ENCODE results near the gene ID1.

Gene ID1

DNA sequence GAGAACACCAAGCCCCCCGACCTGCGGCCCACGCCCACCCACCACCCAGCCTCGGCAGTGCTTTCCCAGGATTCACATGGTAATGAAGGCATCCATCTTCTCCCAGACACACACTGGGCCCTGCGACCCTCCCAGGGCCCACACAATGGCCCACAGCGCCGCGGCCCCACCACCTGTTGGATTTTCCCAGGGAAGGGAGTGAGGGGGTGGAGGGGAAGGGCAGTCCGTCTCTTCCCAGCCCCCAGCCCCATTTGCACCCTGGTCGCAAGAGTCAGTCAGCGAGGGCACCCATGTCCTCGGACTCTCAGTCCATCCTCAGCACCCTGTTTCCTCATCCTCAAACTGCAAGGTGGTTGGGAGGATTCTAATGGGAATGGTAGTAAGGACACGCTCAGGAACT, 23.7 kb upstream of the ID1 start:
- no peak overlapping the region for H3K4me3 ChIP-seq (ENCODE audit: low read length)
- DNase-seq (ENCODE audit: low read depth): no peak
- TF ChIP-seq, protein P1, sequence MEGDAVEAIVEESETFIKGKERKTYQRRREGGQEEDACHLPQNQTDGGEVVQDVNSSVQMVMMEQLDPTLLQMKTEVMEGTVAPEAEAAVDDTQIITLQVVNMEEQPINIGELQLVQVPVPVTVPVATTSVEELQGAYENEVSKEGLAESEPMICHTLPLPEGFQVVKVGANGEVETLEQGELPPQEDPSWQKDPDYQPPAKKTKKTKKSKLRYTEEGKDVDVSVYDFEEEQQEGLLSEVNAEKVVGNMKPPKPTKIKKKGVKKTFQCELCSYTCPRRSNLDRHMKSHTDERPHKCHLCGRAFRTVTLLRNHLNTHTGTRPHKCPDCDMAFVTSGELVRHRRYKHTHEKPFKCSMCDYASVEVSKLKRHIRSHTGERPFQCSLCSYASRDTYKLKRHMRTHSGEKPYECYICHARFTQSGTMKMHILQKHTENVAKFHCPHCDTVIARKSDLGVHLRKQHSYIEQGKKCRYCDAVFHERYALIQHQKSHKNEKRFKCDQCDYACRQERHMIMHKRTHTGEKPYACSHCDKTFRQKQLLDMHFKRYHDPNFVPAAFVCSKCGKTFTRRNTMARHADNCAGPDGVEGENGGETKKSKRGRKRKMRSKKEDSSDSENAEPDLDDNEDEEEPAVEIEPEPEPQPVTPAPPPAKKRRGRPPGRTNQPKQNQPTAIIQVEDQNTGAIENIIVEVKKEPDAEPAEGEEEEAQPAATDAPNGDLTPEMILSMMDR (conservative IDR thresholded peaks at IDR 0.05; ENCODE audit: low read length): no peak

DNA sequence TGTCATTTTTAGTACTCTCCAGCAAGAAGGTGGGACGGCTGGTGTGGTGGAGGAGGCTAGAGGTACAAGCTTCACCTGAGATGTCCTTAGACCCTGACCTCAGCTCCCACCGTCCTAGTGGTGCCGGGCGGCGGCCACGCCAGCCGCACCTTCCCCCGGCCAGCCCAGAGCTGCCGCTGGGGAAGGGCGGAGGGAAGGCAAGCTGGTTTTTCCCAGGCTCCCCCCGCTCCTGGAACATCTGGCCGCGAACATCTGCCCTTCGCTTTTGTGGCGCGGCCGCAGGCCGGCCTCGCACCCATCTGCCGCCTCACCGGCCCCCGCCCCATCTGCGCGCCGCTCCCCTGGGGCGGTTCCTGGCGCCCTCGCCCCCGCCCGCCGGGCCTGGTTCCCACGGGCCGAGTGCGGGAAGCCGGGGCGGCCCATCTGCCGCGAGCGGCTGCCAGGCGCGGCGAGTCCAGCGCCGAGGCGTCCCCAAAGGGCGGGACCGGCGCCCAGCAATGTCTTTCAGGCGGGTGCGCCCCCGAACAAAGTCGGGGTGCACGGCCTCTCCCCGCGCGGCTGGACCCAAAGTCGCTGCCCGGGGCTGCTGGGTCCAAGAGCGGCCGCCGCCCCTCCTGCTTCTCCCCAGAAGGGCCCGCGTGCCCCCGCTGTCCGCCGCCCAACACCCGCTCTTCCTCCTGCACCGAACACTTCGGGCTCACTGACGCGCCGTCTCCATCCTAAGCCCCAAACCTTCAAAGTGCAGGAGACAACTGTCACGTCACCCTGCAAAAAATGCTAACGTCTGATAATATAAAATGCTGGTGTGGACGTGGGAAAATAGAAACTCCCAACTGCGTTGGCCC, 17.3 kb upstream of the ID1 start:
- peak overlapping the region; percentile 61 for H3K4me3 ChIP-seq (ENCODE audit: low read length)
- DNase-seq (ENCODE audit: low read depth): peak; percentile 56
- TF ChIP-seq, protein P1 (conservative IDR thresholded peaks at IDR 0.05; ENCODE audit: low read length): no peak

DNA sequence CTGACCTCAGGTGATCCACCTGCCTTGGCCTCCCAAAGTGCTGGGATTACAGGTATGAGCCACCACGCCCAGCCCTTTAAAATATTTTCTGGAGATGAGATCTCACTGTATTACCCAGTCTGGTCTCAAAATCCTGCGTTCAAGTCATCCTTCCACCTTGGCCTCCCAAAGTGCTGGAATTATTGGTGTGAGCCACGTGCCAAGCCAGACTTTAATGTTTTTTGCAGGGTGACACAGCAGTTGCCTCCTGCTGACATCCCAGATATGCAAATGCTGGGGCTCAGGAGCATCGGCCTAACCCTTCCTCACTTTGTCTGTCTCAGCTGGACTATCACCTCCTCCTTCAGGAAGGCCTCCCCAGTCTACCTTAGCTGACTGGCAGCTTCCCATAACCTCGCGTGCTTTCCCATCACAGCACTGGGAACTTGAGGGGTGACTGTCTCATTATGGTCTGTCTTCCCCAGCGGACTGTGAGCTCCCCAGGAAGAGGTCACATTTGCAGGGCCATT, 14.3 kb upstream of the ID1 start:
- H3K4me3 ChIP-seq (ENCODE audit: low read length): no peak overlapping the region
- no peak for DNase-seq (ENCODE audit: low read depth)
- TF ChIP-seq, protein P1 (conservative IDR thresholded peaks at IDR 0.05; ENCODE audit: low read length): no peak

DNA sequence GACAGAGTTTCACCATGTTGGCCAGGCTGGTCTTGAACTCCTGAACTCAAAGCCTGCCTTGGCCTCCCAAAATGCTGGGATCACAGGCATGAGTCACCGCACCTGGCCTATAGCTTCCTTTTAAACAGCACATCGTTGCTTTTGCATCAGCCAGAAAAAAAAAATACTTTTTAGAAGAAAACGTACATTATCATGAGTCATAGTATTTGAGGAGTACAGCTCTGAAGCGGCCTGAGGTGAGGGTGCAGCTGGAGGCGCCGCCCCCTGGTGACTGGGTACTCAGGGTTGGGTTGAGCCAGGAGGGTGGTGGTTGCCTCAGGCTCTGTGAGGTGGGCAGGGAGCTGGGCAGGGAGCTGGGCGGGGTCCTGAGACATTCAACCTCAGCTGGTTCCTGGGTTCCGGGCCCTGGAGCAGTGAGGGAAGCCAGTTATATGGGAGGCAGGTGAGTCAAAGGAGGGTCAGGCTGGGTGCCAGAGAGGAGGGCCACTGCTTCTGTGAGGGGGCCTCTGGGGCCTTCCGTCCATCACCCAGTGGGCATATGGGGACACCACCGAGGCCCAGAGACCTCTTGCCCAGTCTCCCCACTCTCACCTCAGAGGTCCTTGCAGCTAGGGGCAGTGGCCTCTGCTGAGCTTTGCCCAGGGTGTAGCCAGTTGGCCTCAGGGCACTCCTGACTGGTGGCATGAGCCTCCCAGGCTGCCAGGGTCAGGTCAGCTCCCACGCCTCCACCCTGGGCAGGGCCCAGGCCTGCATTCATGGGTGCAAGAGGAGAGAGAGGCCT, 11.7 kb upstream of the ID1 start:
- DNase-seq (ENCODE audit: low read depth): peak; percentile 65
- H3K4me3 ChIP-seq (ENCODE audit: low read length): no peak overlapping the region
- TF ChIP-seq, protein P1 (conservative IDR thresholded peaks at IDR 0.05; ENCODE audit: low read length): no peak

DNA sequence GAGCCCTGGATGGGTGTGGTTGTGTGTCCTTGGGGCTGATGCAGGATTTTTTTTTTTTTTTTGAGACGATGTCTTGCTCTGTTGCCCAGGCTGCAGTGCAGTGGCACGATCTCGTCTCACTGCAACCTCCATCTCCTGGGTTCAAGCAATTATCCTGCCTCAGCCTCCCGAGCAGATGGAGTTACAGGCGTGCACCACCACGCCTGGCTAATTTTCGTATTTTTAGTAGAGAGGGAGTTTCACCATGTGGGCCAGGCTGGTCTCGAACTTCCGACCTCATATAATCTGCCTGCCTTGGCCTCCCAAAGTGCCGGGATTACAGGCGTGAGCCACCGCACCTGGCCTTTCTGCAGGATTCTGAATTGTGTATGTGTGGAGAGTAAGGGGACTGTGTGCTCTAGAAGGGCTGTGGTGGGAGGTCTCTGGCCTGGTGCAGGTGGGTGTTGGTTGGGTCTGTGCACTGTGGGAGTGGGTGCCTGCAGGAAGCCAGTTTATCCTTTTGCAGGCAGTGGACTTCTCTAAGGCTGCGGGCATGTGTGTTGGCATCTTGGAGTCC, 11.0 kb upstream of the ID1 start:
- DNase-seq (ENCODE audit: low read depth): no peak
- no peak overlapping the region for H3K4me3 ChIP-seq (ENCODE audit: low read length)
- TF ChIP-seq, protein P1 (conservative IDR thresholded peaks at IDR 0.05; ENCODE audit: low read length): no peak

DNA sequence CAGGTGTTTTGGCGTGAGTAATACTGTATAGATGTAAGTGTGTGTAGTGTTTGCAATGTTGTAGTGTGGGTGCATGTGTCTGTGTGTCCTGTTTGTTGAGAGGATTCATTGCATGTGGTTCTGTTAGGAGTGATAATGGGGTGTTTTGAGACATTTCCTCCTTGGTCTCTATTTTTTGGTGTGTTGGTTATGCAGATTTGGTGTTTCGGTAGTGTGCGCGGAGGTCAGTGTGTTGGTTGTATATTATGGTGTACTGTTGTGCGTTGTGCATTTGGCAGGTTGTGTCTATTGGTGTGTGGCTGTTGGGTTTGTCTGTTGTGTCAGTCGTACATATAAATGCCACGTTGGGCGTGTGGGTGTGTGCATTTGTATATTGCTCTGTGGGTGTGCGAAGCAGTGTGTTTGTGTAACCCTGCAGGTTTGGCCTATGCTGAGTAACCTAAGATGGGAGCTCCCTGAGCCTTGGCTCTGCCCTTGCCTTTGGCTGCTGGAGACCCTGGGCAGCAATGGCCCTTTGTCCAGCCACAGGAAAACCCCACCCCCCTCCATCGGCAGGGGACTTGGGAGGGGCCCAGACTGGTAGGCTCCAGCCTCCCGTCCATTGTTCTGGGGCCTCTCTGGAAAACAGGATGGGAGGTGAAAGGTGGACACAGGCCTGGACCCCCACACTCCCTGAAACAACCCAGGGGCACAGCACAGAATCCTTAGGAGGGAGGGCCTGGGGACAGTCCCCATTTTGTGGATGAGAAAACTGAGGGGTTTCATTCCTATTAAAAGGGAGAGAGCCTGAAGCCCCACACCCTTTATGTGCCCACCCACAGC, 10.3 kb upstream of the ID1 start:
- TF ChIP-seq, protein P1 (conservative IDR thresholded peaks at IDR 0.05; ENCODE audit: low read length): no peak
- no peak for DNase-seq (ENCODE audit: low read depth)

More for the DNA sequence above, 10.3 kb upstream of the ID1 start:
- H3K4me3 ChIP-seq (ENCODE audit: low read length): no peak overlapping the region
